ENCODE data around the gene EIF4G3. TPM values are rescaled to one million over a fixed set of nuclear protein-coding genes. Genes with fewer than 3 reads are reported as not detected.
"Not testable (repeated sequence)": the region's sequence is repeated elsewhere in the genome, so short reads cannot be mapped to it uniquely, and the experiment has no call there.

EIF4G3 gene
- total RNA-seq, 4 donors from 2014 or later = 48.6 to 73.6 (median 57.9) TPM

- ATAC-seq = no peak
- 89 to 100% methylated on average over 1 to 2 of the region's 3 CpGs for WGBS, 2 donors (ENCODE audit: low coverage in 1 of 2)
- Histone ChIP-seq H3K36me3 (no peaks in the 10 kb centered on the region), H3K27me3 (no peaks in the 10 kb centered on the region), H3K4me1 (no peaks in the 10 kb centered on the region), H3K27ac (no peak overlapping the region), H3K9me3 (no peaks in the 10 kb centered on the region), H3K4me3 (no peak overlapping the region)
- TF ChIP-seq POLR2AphosphoS5 (IDR thresholded peaks at IDR 0.05) (no peak), EP300 (IDR thresholded peaks at IDR 0.05) (no peak), CTCF (IDR thresholded peaks at IDR 0.05) (no peak)
These were observed 11.5 kb upstream of the EIF4G3 start for GRCh38 chr1:21188235-21188634.

- H3K4me3 ChIP-seq = no peak overlapping the region
- H3K36me3 ChIP-seq = no peaks in the 10 kb centered on the region
- TF ChIP-seq EP300 (IDR thresholded peaks at IDR 0.05) (no peak), POLR2A (IDR thresholded peaks at IDR 0.05) (no peak), CTCF (IDR thresholded peaks at IDR 0.05) (no peak), POLR2AphosphoS5 (IDR thresholded peaks at IDR 0.05) (no peak)
- no peak overlapping the region for H3K27ac ChIP-seq
- WGBS, 2 donors (ENCODE audit: low coverage in 1 of 2) = 92 to 100% methylated on average over 2 to 5 of the region's 5 CpGs
- H3K9me3 ChIP-seq = no peaks in the 10 kb centered on the region
- H3K4me1 ChIP-seq = no peaks in the 10 kb centered on the region
- H3K27me3 ChIP-seq = no peaks in the 10 kb centered on the region
- no peak for ATAC-seq
These were observed 8.6 kb upstream of the EIF4G3 start for GRCh38 chr1:21185221-21185731.

GRCh38 chr1:21184276-21184675, 7.6 kb upstream of the EIF4G3 start:
- Histone ChIP-seq H3K27ac (no peak overlapping the region), H3K4me1 (no peaks in the 10 kb centered on the region), H3K36me3 (no peaks in the 10 kb centered on the region), H3K4me3 (no peak overlapping the region), H3K27me3 (no peaks in the 10 kb centered on the region), H3K9me3 (no peaks in the 10 kb centered on the region)
- no peak for ATAC-seq
- 100% methylated on average over 1 of the region's 1 CpG; no CpG with 5 or more reads in 1 of the 2 donors for WGBS, 2 donors (ENCODE audit: low coverage in 1 of 2)
- TF ChIP-seq POLR2A (IDR thresholded peaks at IDR 0.05) = no peak
- no peak for TF ChIP-seq POLR2AphosphoS5 (IDR thresholded peaks at IDR 0.05)
- no peak for TF ChIP-seq CTCF (IDR thresholded peaks at IDR 0.05)
- no peak for TF ChIP-seq EP300 (IDR thresholded peaks at IDR 0.05)

GRCh38 chr1:21182181-21182731, 5.6 kb upstream of the EIF4G3 start:
- H3K9me3 ChIP-seq = no peaks in the 10 kb centered on the region
- no peak overlapping the region for H3K4me3 ChIP-seq
- TF ChIP-seq CTCF (IDR thresholded peaks at IDR 0.05) (no peak), POLR2AphosphoS5 (IDR thresholded peaks at IDR 0.05) (no peak), POLR2A (IDR thresholded peaks at IDR 0.05) (no peak), EP300 (IDR thresholded peaks at IDR 0.05) (no peak)
- ATAC-seq = no peak
- peaks cover 0 to 4% (median 0%) of the 10 kb centered on the region in 3 donors for H3K4me1 ChIP-seq
- 81 to 98% methylated on average over 7 of the region's 7 CpGs for WGBS, 2 donors (ENCODE audit: low coverage in 1 of 2)
- H3K27me3 ChIP-seq = no peaks in the 10 kb centered on the region
- no peak overlapping the region for H3K27ac ChIP-seq
- H3K36me3 ChIP-seq = no peaks in the 10 kb centered on the region

GRCh38 chr1:21178271-21178670, 1.6 kb upstream of the EIF4G3 start:
- 96% methylated on average over 8 to 15 of the region's 16 CpGs for WGBS, 2 donors (ENCODE audit: low coverage in 1 of 2)
- not testable (repeated sequence) for H3K27ac ChIP-seq, H3K4me3 ChIP-seq, H3K27me3 ChIP-seq, H3K36me3 ChIP-seq, H3K9me3 ChIP-seq, ATAC-seq
- peaks cover 0 to 26% (median 3%) of the 10 kb centered on the region in 3 donors for H3K4me1 ChIP-seq

Measured in gastroesophageal sphincter (tissue), 4 donors.